ENCODE data around the gene NXF1. TPM values are rescaled to one million over a fixed set of nuclear protein-coding genes. Genes with fewer than 3 reads are reported as not detected.

Gene NXF1
- 161 TPM in 2 replicates for total RNA-seq
- total RNA-seq (2013): 77.8 TPM
- 242 and 262 TPM in 2 replicates for polyA plus RNA-seq
- polyA minus RNA-seq: 96.0 and 132 TPM in 2 replicates

DNA sequence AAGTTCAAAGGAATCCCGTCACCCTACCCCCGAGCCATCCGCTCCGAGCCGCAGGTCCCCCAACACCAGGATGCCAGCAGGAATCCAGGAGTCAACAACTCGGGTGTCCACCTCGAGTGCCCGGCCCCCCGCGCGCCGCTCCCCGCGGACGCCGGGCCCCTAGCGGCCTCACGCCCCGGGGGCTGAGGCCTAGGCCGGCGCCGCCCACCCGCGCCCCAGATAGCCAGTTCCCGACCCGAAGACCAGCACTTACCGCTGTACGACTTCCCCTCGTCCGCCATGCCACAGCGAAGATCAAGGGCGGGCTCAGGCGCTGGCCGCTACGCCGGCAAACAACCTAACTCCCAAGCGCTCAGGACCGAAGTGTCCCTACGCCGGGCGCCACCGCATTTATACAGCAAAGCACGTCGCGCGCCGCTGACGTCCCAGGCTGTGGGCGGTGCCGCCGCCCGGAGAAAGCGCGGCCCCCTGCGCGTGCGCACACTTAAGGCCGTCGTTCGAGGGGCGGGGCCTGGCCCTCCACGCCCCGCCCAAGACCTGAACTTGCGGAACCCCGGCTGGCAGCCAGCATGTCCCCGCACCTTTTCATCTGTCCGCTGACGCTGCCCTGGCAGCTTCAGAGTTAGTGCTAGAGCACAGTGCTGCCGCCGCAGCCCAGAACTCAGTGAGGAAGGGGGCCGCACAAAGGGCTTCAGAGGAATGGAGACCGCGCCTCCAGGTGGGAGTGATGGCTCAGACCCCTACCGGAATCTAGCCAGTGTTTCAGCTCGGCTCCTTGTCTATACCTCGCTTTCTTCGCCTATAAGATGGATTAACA, at the start of gene NXF1:
TSS of gene NXF1 (minus strand) at position 365 of the 817 bp plus-strand sequence. CDS start at position 281, 84 bp downstream.
- H3K4me1 Mint-ChIP-seq: peaks cover 32% of the 10 kb centered on the region
- no peaks in the 10 kb centered on the region for H3K9me3 Mint-ChIP-seq (ENCODE audit: insufficient read depth)
- POLR2A ChIA-PET: interaction anchor here (0.7 to 3.4 kb wide), 18 partner anchors 9 to 111 kb away, joined by 3 to 27 read pairs (median 5); partner anchors contain the start of genes HNRNPUL2, POLR2G, STX5 and TEX54
- H3K27ac Mint-ChIP-seq: peak within 1 kb of the TSS; percentile 99
- WGBS (ENCODE audit: insufficient coverage): under 1% methylated on average over 77 of the region's 77 CpGs
- Histone ChIP-seq H3K27ac (ENCODE audit: low read length in 2 of 2) (peak within 1 kb of the TSS; percentile 69 to 86), H4K20me1 (ENCODE audit: control insufficient read depth, insufficient read depth, low read length, poor library complexity, severe bottlenecking) (peaks cover 13% of the 10 kb centered on the region), H3K79me2 (ENCODE audit: control insufficient read depth, insufficient read depth, low read length) (peaks cover 41% of the 10 kb centered on the region), H3K36me3 (replicated peaks in 1 of 2; ENCODE audit: control extremely low read depth in 1 of 2, control insufficient read depth in 1 of 2, extremely low read depth in 1 of 2, insufficient read depth in 2 of 2, low read length in 1 of 2) (peaks cover 11 to 31% of the 10 kb centered on the region in 2 experiments), H3K9me3 (ENCODE audit: control extremely low read depth in 1 of 3, control insufficient read depth in 2 of 3, insufficient read depth in 1 of 3, low read length in 2 of 3) (no peaks in the 10 kb centered on the region), H3K4me3 (ENCODE audit: control extremely low read depth in 1 of 5, extremely low read depth in 1 of 5, insufficient read depth in 1 of 5, low read depth in 2 of 5, low read length in 4 of 5) (peak within 1 kb of the TSS; percentile 77 to 96 (median 89)), H2AFZ (ENCODE audit: insufficient read depth, low read depth, low read length, poor library complexity, severe bottlenecking) (peak within 1 kb of the TSS; percentile 66), H3K27me3 (replicated peaks in 1 of 4; ENCODE audit: control extremely low read depth in 1 of 4, control insufficient read depth in 3 of 4, insufficient read depth in 4 of 4, low read length in 3 of 4) (no peaks in the 10 kb centered on the region), H3K9ac (ENCODE audit: low read length) (peak within 1 kb of the TSS; percentile 91), H3K4me2 (replicated peaks; ENCODE audit: low read depth, low read length, poor library complexity, severe bottlenecking) (peak within 1 kb of the TSS; percentile 82), H3K4me1 (ENCODE audit: control insufficient read depth in 2 of 2, insufficient read depth in 2 of 2, low read length in 2 of 2) (peaks cover 11 to 25% of the 10 kb centered on the region in 2 donors)
- peak; percentile 98 for DNase-seq
- CTCF ChIA-PET: interaction anchor here (0.8 to 1.9 kb wide), 5 partner anchors 11 to 57 kb away, joined by 3 to 10 read pairs (median 3); partner anchors contain the start of genes TEX54 and WDR74
- H3K4me3 Mint-ChIP-seq: peak within 1 kb of the TSS; percentile 100
- H3K27me3 Mint-ChIP-seq: no peaks in the 10 kb centered on the region
- ATAC-seq (ENCODE audit: low read depth): peak; percentile 87
- no peak for TF ChIP-seq EZH2 (IDR thresholded peaks at IDR 0.05; ENCODE audit: borderline replicate concordance, insufficient read depth, low read depth, low read length, poor library complexity, severe bottlenecking)
- TF ChIP-seq, protein P1, sequence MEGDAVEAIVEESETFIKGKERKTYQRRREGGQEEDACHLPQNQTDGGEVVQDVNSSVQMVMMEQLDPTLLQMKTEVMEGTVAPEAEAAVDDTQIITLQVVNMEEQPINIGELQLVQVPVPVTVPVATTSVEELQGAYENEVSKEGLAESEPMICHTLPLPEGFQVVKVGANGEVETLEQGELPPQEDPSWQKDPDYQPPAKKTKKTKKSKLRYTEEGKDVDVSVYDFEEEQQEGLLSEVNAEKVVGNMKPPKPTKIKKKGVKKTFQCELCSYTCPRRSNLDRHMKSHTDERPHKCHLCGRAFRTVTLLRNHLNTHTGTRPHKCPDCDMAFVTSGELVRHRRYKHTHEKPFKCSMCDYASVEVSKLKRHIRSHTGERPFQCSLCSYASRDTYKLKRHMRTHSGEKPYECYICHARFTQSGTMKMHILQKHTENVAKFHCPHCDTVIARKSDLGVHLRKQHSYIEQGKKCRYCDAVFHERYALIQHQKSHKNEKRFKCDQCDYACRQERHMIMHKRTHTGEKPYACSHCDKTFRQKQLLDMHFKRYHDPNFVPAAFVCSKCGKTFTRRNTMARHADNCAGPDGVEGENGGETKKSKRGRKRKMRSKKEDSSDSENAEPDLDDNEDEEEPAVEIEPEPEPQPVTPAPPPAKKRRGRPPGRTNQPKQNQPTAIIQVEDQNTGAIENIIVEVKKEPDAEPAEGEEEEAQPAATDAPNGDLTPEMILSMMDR (IDR thresholded peaks at IDR 0.05): peak; percentile 22
- intact Hi-C loops (cut with micrococcal nuclease): loop anchor here (1.0 kb wide), 6 partner anchors 13 to 57 kb away; partner anchors contain the start of genes TMEM179B, TMEM223 and WDR74

Measured in B cell (primary cell).